ENCODE results near the gene LRIT2. TPM values are rescaled to one million over a fixed set of nuclear protein-coding genes. Genes with fewer than 3 reads are reported as not detected.

The LRIT2 gene
- total and polyA plus RNA-seq, 2 experiments from 2014 or later: not detected

DNA sequence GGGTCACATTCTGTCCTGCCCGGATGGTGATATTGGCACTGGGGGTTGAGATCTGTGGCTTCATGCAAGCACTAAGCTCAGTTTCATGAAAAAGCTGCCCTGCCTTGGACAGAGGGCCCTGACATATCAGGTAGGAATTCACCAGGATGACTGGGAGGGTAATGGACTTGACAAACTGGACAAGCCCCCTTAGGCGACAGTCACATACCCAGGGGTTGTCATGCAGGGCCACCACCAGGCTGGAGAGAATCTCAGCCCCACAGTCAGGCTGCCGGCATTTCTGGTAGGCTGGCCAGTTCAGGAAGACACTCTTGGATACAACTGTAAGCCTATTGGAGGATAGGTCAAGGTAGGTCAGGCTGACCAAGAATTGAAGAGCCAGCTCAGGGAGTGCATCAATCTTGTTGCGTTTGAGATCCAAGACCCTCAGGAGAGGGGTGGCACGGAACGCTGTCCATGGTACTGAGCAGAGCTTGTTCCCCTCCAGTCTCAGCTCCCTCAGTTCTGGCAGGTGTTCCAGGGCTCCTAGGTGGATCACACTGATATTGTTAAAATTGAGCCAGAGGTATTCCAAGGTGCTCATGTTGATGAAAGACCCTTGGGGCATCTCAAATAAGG lies 824 bp downstream of the LRIT2 start:
- Histone ChIP-seq H3K27me3 (peaks cover 9% of the 10 kb centered on the region), H3K4me1 (ENCODE audit: insufficient read depth) (no peaks in the 10 kb centered on the region), H3K36me3 (replicated peaks; ENCODE audit: insufficient read depth, low read depth) (no peaks in the 10 kb centered on the region), H4K20me1 (ENCODE audit: insufficient read depth, poor library complexity, severe bottlenecking) (no peaks in the 10 kb centered on the region), H3K4me3 (no peak overlapping the region), H3K9me3 (ENCODE audit: low read depth) (no peaks in the 10 kb centered on the region), H3K27ac (no peak overlapping the region), H3K9me2 (replicated peaks; ENCODE audit: insufficient read depth) (no peaks in the 10 kb centered on the region), H3K79me2 (no peaks in the 10 kb centered on the region), H3K4me2 (no peak overlapping the region), H2AFZ (no peak overlapping the region)
- DNase-seq (ENCODE audit: low spot score): peak; percentile 46
- TF ChIP-seq, protein P1, sequence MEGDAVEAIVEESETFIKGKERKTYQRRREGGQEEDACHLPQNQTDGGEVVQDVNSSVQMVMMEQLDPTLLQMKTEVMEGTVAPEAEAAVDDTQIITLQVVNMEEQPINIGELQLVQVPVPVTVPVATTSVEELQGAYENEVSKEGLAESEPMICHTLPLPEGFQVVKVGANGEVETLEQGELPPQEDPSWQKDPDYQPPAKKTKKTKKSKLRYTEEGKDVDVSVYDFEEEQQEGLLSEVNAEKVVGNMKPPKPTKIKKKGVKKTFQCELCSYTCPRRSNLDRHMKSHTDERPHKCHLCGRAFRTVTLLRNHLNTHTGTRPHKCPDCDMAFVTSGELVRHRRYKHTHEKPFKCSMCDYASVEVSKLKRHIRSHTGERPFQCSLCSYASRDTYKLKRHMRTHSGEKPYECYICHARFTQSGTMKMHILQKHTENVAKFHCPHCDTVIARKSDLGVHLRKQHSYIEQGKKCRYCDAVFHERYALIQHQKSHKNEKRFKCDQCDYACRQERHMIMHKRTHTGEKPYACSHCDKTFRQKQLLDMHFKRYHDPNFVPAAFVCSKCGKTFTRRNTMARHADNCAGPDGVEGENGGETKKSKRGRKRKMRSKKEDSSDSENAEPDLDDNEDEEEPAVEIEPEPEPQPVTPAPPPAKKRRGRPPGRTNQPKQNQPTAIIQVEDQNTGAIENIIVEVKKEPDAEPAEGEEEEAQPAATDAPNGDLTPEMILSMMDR (IDR thresholded peaks at IDR 0.05; ENCODE audit: poor library complexity): no peak
- TF ChIP-seq EZH2phosphoT487 (IDR thresholded peaks at IDR 0.05; ENCODE audit: low read depth, severe bottlenecking, unreplicated experiment) (no peak), EZH2 (IDR thresholded peaks at IDR 0.05; ENCODE audit: borderline replicate concordance) (no peak)
- 51% methylated on average over 6 of the region's 6 CpGs for WGBS (ENCODE audit: low lambda C conversion rate, missing lambda C conversion rate)

DNA sequence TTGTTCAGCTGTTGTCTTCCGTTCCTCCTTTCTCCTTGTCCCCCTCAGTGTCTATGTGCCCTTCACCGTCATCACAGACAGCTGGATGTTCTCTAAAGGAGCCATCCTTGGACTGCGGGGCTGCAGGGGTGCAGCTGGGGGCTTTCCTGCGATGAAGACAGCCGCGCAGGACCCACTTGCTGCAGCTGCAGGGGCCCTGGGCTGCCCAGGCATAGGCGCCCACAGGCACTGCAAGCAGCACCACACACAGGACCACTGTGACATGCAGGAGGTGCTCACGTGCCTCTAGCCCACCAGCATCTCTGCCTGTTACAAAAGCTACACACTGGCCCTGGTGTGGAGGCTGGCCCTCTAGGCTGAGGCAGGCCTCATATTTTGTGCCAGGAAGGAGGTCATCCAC lies 3.4 kb downstream of the LRIT2 start:
- Histone ChIP-seq H4K20me1 (ENCODE audit: insufficient read depth, poor library complexity, severe bottlenecking) (no peaks in the 10 kb centered on the region), H3K79me2 (no peaks in the 10 kb centered on the region), H3K4me1 (ENCODE audit: insufficient read depth) (no peaks in the 10 kb centered on the region), H3K4me3 (no peak overlapping the region), H2AFZ (no peak overlapping the region), H3K4me2 (no peak overlapping the region), H3K27ac (no peak overlapping the region), H3K9me3 (ENCODE audit: low read depth) (no peaks in the 10 kb centered on the region), H3K27me3 (peaks cover 9% of the 10 kb centered on the region), H3K9me2 (replicated peaks; ENCODE audit: insufficient read depth) (no peaks in the 10 kb centered on the region), H3K36me3 (replicated peaks; ENCODE audit: insufficient read depth, low read depth) (no peaks in the 10 kb centered on the region)
- WGBS (ENCODE audit: low lambda C conversion rate, missing lambda C conversion rate): 89% methylated on average over 8 of the region's 8 CpGs
- no peak for DNase-seq (ENCODE audit: low spot score)
- TF ChIP-seq, protein P1 (IDR thresholded peaks at IDR 0.05; ENCODE audit: poor library complexity): no peak
- TF ChIP-seq EZH2 (IDR thresholded peaks at IDR 0.05; ENCODE audit: borderline replicate concordance) (no peak), EZH2phosphoT487 (IDR thresholded peaks at IDR 0.05; ENCODE audit: low read depth, severe bottlenecking, unreplicated experiment) (no peak)

DNA sequence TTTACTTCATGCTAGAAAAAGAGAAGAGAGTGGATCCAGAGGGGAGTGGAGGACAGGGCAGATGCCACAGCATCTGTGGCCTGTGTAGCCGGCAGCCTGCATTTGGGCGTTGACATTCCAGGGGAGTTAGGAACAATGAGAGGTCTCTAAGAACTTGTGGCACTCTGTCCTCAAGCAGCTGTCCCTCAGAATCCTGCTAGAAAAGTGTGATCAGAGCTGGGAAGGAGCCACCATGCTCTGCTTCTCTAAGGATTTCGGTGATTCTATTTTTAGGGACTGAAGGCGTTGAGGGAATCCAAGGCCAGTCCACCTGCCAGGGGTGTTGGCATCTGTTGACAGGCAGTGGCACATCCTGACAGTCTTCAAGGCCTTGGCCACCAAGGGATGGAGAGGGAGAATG lies 7.6 kb downstream of the LRIT2 start:
- Histone ChIP-seq H3K27ac (no peak overlapping the region), H3K9me3 (ENCODE audit: low read depth) (no peaks in the 10 kb centered on the region), H3K36me3 (replicated peaks; ENCODE audit: insufficient read depth, low read depth) (no peaks in the 10 kb centered on the region), H3K4me2 (no peak overlapping the region), H4K20me1 (ENCODE audit: insufficient read depth, poor library complexity, severe bottlenecking) (no peaks in the 10 kb centered on the region), H3K27me3 (peaks cover 9% of the 10 kb centered on the region), H3K79me2 (no peaks in the 10 kb centered on the region), H3K4me3 (no peak overlapping the region), H2AFZ (no peak overlapping the region), H3K4me1 (ENCODE audit: insufficient read depth) (no peaks in the 10 kb centered on the region), H3K9me2 (replicated peaks; ENCODE audit: insufficient read depth) (no peaks in the 10 kb centered on the region)
- 90% methylated on average over 4 of the region's 4 CpGs for WGBS (ENCODE audit: low lambda C conversion rate, missing lambda C conversion rate)
- TF ChIP-seq EZH2 (IDR thresholded peaks at IDR 0.05; ENCODE audit: borderline replicate concordance): no peak
- TF ChIP-seq, protein P1 (IDR thresholded peaks at IDR 0.05; ENCODE audit: poor library complexity): no peak
- no peak for TF ChIP-seq EZH2phosphoT487 (IDR thresholded peaks at IDR 0.05; ENCODE audit: low read depth, severe bottlenecking, unreplicated experiment)
- no peak for DNase-seq (ENCODE audit: low spot score)
